GM19193 (cell line): ENCODE data around the gene TECPR2.

ENCODE experiments used
- POLR2A ChIP-seq: IDR thresholded peaks from 4 replicates; pipeline ENCODE4 v1.6.1; 2011; ENCODE audit not compliant: insufficient read depth, insufficient read length; ENCODE audit errors: extremely low read depth

The TECPR2 gene

GRCh38 chr14:102461490-102462338 is 99.0 kb downstream of the TECPR2 start:
- TF ChIP-seq POLR2A = no peak

- no peak for TF ChIP-seq POLR2A
Measured at GRCh38 chr14:102462391-102462790, 99.7 kb downstream of the TECPR2 start.

- TF ChIP-seq POLR2A = no peak
Measured at GRCh38 chr14:102464006-102464405, 101.3 kb downstream of the TECPR2 start.

GRCh38 chr14:102464846-102465341 is 102.2 kb downstream of the TECPR2 start:
- TF ChIP-seq POLR2A = no peak

GRCh38 chr14:102469261-102469660 is 106.5 kb downstream of the TECPR2 start:
- TF ChIP-seq POLR2A = no peak

GRCh38 chr14:102471921-102472790 is 109.4 kb downstream of the TECPR2 start:
- TF ChIP-seq POLR2A = no peak

GRCh38 chr14:102472791-102473150 is 110.0 kb downstream of the TECPR2 start:
- no peak for TF ChIP-seq POLR2A

GRCh38 chr14:102473559-102473958 is 110.8 kb downstream of the TECPR2 start:
- no peak for TF ChIP-seq POLR2A

GRCh38 chr14:102474934-102475333 is 112.2 kb downstream of the TECPR2 start:
- TF ChIP-seq POLR2A = no peak

- no peak for TF ChIP-seq POLR2A
Measured at GRCh38 chr14:102479107-102479506, 116.4 kb downstream of the TECPR2 start.

GRCh38 chr14:102479777-102480176 is 117.0 kb downstream of the TECPR2 start:
- TF ChIP-seq POLR2A = no peak

GRCh38 chr14:102481371-102481770 is 118.6 kb downstream of the TECPR2 start:
- no peak for TF ChIP-seq POLR2A

- no peak for TF ChIP-seq POLR2A
Measured at GRCh38 chr14:102481791-102482238, 119.1 kb downstream of the TECPR2 start.

GRCh38 chr14:102484316-102484715 is 121.6 kb downstream of the TECPR2 start:
- no peak for TF ChIP-seq POLR2A
